Hepatocyte (in vitro differentiated cells): Measurements from ENCODE around the gene KMO. TPM values are rescaled to one million over a fixed set of nuclear protein-coding genes. Genes with fewer than 3 reads are reported as not detected.

ENCODE experiments used
- DNase-seq: peaks from one replicate; pipeline ENCODE4 v3.0.0-alpha.2; 2016; ENCODE audit warnings: low spot score
- H2AFZ ChIP-seq: fragments of 200-600 bp; sonication (generic); 2 replicates; pipeline ENCODE4 v1.6.0; 2016; ENCODE audit warnings: antibody characterized with exemption, mild to moderate bottlenecking
- H3K27ac ChIP-seq: fragments of 200-600 bp; sonication (generic); 2 replicates; pipeline ENCODE4 v1.5.1; 2016; ENCODE audit warnings: mild to moderate bottlenecking
- H3K27me3 ChIP-seq: fragments of 200-600 bp; sonication (generic); 2 replicates; pipeline ENCODE4 v1.6.1; 2016
- H3K36me3 ChIP-seq: fragments of 200-600 bp; sonication (generic); replicated peaks from 2 replicates; pipeline ENCODE4 v1.5.1; 2016; ENCODE audit warnings: low read depth; ENCODE audit not compliant: insufficient read depth
- H3K4me1 ChIP-seq: fragments of 200-600 bp; sonication (generic); 2 replicates; pipeline ENCODE4 v1.5.1; 2016; ENCODE audit warnings: mild to moderate bottlenecking, moderate library complexity; ENCODE audit not compliant: insufficient read depth
- H3K4me2 ChIP-seq: fragments of 200-600 bp; sonication (generic); 2 replicates; pipeline ENCODE4 v1.6.0; 2016
- H3K4me3 ChIP-seq: fragments of 200-600 bp; sonication (generic); 2 replicates; pipeline ENCODE4 v1.5.1; 2016; ENCODE audit warnings: mild to moderate bottlenecking
- H3K79me2 ChIP-seq: fragments of 200-600 bp; sonication (generic); 2 replicates; pipeline ENCODE4 v1.6.0; 2017; ENCODE audit warnings: mild to moderate bottlenecking
- H3K9me2 ChIP-seq: fragments of 200-600 bp; sonication (generic); replicated peaks from 2 replicates; pipeline ENCODE4 v1.6.0; 2017; ENCODE audit warnings: mild to moderate bottlenecking; ENCODE audit not compliant: insufficient read depth
- H3K9me3 ChIP-seq: fragments of 200-600 bp; sonication (generic); 2 replicates; pipeline ENCODE4 v1.5.1; 2016; ENCODE audit warnings: low read depth, mild to moderate bottlenecking
- H4K20me1 ChIP-seq: fragments of 200-600 bp; sonication (generic); 2 replicates; pipeline ENCODE4 v1.6.0; 2016; ENCODE audit warnings: mild to moderate bottlenecking; ENCODE audit not compliant: insufficient read depth, poor library complexity, severe bottlenecking
- EZH2 ChIP-seq: fragments of 200-600 bp; sonication (generic); IDR thresholded peaks from 2 replicates; pipeline ENCODE4 v1.6.1; 2016; ENCODE audit warnings: antibody characterized with exemption, mild to moderate bottlenecking, borderline replicate concordance
- EZH2phosphoT487 ChIP-seq: fragments of 200-600 bp; sonication (generic); IDR thresholded peaks from one replicate; pipeline ENCODE4 v1.6.1; 2018; ENCODE audit warnings: antibody characterized with exemption, mild to moderate bottlenecking, low read depth, moderate library complexity; ENCODE audit not compliant: unreplicated experiment, severe bottlenecking
- WGBS: methylation state at CpG from one replicate; pipeline ENCODE4 v1.1.6; 2016; ENCODE audit warnings: low lambda C conversion rate; ENCODE audit errors: missing lambda C conversion rate; 5-methylcytosine and 5-hydroxymethylcytosine counted together
- polyA plus RNA-seq: library from polyadenylated mRNA; unstranded; fragments of >200 nt; fragmentation: Nextera tagmentation; extraction: Ambion mirVana; gene quantifications from 2 replicates; pipeline ENCODE4 v1.2.1, GENCODE V29; 2016
- total RNA-seq: library from RNA; depleted of rRNA; stranded (reverse); fragments of >200 nt; gene quantifications from 2 replicates; pipeline ENCODE4 v1.2.3, GENCODE V29; 2014
- TF ChIP-seq, protein P1 (sequence below): fragments of 200-600 bp; sonication (generic); IDR thresholded peaks from 2 replicates; pipeline ENCODE4 v1.5.1; 2016; ENCODE audit warnings: antibody characterized with exemption, mild to moderate bottlenecking; ENCODE audit not compliant: poor library complexity

KMO gene
- total and polyA plus RNA-seq, 2 experiments from 2014 or later = 1.4 to 2.8 TPM

DNA sequence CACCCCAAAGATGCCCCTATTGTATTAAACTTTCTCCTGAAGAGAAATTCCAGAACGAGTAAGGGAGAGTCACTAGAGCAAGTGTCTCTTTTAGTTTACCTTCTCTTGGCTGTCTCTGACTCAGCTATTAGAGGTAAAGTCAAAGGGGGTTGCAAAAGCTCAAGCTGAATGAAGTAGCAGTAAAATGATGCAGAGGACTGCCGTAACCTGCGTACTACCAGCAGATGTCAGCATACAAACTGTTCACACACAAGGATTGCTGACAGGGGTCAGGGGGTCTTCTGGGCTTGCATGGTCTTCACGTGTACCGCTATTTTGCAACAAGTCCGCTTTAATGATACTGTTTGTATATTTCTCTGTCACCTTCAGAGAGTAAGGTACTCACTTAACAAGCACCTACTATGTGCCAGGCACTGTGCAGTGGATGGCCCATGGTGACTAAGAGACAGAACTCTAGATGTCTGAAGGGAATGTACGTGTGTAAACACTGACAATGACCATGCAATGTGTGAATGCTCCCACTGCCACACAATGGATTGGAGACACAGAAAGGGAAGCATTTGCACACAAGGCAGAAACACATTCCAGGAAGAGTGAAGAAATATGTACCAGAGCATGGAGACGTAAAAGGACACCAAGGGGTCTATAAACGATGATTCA lies 73.1 kb downstream of the KMO start:
- no peaks in the 10 kb centered on the region for H4K20me1 ChIP-seq

DNA sequence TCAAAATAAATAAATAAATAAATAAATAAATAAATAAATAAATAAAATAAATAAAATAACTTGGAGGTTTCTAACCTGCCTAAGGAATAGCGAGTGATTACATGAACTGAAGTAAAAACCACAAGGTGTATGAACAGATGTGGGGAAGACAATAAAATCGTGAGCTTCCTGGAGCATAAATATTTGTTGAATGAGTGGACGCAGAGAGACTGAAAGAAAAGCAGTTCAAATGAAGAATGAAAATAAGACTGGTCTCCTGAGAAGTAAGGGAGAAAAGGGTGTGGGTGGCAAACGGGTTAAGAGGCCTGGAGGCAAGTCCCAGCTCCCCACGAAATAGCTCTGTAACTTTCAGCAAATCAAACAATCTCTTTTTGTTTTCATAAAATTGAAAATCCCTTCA lies 74.4 kb downstream of the KMO start:
- H3K79me2 ChIP-seq = no peaks in the 10 kb centered on the region
- DNase-seq = no peak
- H4K20me1 ChIP-seq = no peaks in the 10 kb centered on the region
- no peaks in the 10 kb centered on the region for H3K36me3 ChIP-seq
- no peaks in the 10 kb centered on the region for H3K9me2 ChIP-seq
- no peaks in the 10 kb centered on the region for H3K9me3 ChIP-seq
- no peak overlapping the region for H2AFZ ChIP-seq
- no peak overlapping the region for H3K4me2 ChIP-seq
- H3K27ac ChIP-seq = no peak overlapping the region
- no peaks in the 10 kb centered on the region for H3K27me3 ChIP-seq
- no peak overlapping the region for H3K4me3 ChIP-seq
- TF ChIP-seq, protein P1, sequence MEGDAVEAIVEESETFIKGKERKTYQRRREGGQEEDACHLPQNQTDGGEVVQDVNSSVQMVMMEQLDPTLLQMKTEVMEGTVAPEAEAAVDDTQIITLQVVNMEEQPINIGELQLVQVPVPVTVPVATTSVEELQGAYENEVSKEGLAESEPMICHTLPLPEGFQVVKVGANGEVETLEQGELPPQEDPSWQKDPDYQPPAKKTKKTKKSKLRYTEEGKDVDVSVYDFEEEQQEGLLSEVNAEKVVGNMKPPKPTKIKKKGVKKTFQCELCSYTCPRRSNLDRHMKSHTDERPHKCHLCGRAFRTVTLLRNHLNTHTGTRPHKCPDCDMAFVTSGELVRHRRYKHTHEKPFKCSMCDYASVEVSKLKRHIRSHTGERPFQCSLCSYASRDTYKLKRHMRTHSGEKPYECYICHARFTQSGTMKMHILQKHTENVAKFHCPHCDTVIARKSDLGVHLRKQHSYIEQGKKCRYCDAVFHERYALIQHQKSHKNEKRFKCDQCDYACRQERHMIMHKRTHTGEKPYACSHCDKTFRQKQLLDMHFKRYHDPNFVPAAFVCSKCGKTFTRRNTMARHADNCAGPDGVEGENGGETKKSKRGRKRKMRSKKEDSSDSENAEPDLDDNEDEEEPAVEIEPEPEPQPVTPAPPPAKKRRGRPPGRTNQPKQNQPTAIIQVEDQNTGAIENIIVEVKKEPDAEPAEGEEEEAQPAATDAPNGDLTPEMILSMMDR = no peak
- TF ChIP-seq EZH2phosphoT487 = no peak
- TF ChIP-seq EZH2 = no peak
- WGBS = 72% methylated on average over 5 of the region's 5 CpGs
- peaks cover 13% of the 10 kb centered on the region for H3K4me1 ChIP-seq

More for the DNA sequence above, 73.1 kb downstream of the KMO start:
- Histone ChIP-seq H3K27ac (no peak overlapping the region), H3K27me3 (no peaks in the 10 kb centered on the region), H3K79me2 (no peaks in the 10 kb centered on the region), H3K4me1 (peaks cover 5% of the 10 kb centered on the region), H3K36me3 (no peaks in the 10 kb centered on the region), H3K9me3 (no peaks in the 10 kb centered on the region), H3K4me2 (no peak overlapping the region), H2AFZ (no peak overlapping the region), H3K4me3 (no peak overlapping the region), H3K9me2 (no peaks in the 10 kb centered on the region)
- TF ChIP-seq EZH2 (no peak), EZH2phosphoT487 (no peak)
- TF ChIP-seq, protein P1 = peak; percentile 28
- peak; percentile 20 for DNase-seq
- 79% methylated on average over 9 of the region's 9 CpGs for WGBS

DNA sequence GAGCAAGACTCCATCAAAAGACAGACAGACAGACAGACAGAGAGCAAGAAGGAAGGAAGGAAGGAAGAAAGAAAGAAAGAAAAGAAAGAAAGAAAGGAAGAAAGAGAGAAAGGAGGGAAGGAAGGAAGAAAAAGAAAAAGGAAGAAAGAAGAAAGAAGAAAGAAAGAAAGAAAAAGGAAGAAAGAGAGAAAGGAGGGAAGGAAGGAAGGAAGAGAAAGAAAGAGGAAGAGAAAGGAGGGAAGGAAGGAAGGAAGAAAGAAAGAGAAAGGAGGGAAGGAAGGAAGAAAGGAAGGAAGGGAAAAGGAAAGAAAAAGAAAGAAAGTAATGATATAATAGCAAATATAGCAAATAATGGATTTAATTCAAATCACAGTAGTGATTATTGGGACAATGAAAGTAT lies 75.3 kb downstream of the KMO start:
- no peak overlapping the region for H3K27ac ChIP-seq
- no peaks in the 10 kb centered on the region for H3K36me3 ChIP-seq
- no peak for TF ChIP-seq EZH2
- TF ChIP-seq, protein P1 = no peak
- no peak for TF ChIP-seq EZH2phosphoT487
- H3K9me2 ChIP-seq = no peaks in the 10 kb centered on the region
- H3K27me3 ChIP-seq = no peaks in the 10 kb centered on the region
- H2AFZ ChIP-seq = no peak overlapping the region
- no peaks in the 10 kb centered on the region for H3K9me3 ChIP-seq
- H3K4me1 ChIP-seq = peaks cover 17% of the 10 kb centered on the region
- no peaks in the 10 kb centered on the region for H3K79me2 ChIP-seq
- H3K4me3 ChIP-seq = no peak overlapping the region
- no peak overlapping the region for H3K4me2 ChIP-seq
- DNase-seq = no peak
- no peaks in the 10 kb centered on the region for H4K20me1 ChIP-seq
